ENCODE results near the gene ZC3H4. TPM values are rescaled to one million over a fixed set of nuclear protein-coding genes. Genes with fewer than 3 reads are reported as not detected.

ZC3H4 gene
- total RNA-seq, 1 experiment from 2014 or later: 51.9 TPM

- TF ChIP-seq CTCF (conservative IDR thresholded peaks at IDR 0.05) (no peak), EZH2 (IDR thresholded peaks at IDR 0.05; ENCODE audit: low read depth) (no peak)
- Histone ChIP-seq H3K36me3 (ENCODE audit: low read depth) (0 out of 2 replicates have a peak, but pooled peaks cover 5% of the 10 kb centered on the region), H3K9me2 (ENCODE audit: insufficient read depth) (no peaks in the 10 kb centered on the region), H3K27me3 (ENCODE audit: insufficient read depth, low read depth) (no peaks in the 10 kb centered on the region), H3K4me1 (replicated peaks; ENCODE audit: insufficient read depth) (peaks cover 46% of the 10 kb centered on the region), H2AFZ (no peak overlapping the region), H3K4me3 (peak overlapping the region; percentile 42; the same call in 1 of the 2 replicates), H3K4me2 (peak overlapping the region; percentile 79), H3K27ac (peak overlapping the region; percentile 31; the same call in 1 of the 2 replicates), H4K20me1 (ENCODE audit: insufficient read depth) (peaks cover 20% of the 10 kb centered on the region; the same call in 1 of the 2 replicates), H3K9me3 (ENCODE audit: insufficient read depth, low read depth) (no peaks in the 10 kb centered on the region), H3F3A (ENCODE audit: insufficient read depth, low read depth) (peaks cover 26% of the 10 kb centered on the region; the same call in 1 of the 2 replicates), H3K79me2 (ENCODE audit: low read depth) (peaks cover 94% of the 10 kb centered on the region)
- ChIA-PET POLR2A (ENCODE audit: unreplicated experiment) (no interaction called here), CTCF (no interaction called here)
- no TSS peak for BruUV-seq (replicated peaks)
- DNase-seq: no peak
- intact Hi-C loops (cut with micrococcal nuclease; ENCODE audit: unreplicated experiment): no loop called here
Observed at GRCh38 chr19:47135156-47135555, 21.6 kb upstream of the ZC3H4 start.

GRCh38 chr19:47134545-47134944, 21.0 kb upstream of the ZC3H4 start:
- intact Hi-C loops (cut with micrococcal nuclease; ENCODE audit: unreplicated experiment): no loop called here
- peaks cover 88% of the 10 kb centered on the region for H3K79me2 ChIP-seq (ENCODE audit: low read depth)
- BruUV-seq (replicated peaks): no TSS peak
- peaks cover 19% of the 10 kb centered on the region; the same call in 1 of the 2 replicates for H4K20me1 ChIP-seq (ENCODE audit: insufficient read depth)
- no peaks in the 10 kb centered on the region for H3K9me2 ChIP-seq (ENCODE audit: insufficient read depth)
- H3F3A ChIP-seq (ENCODE audit: insufficient read depth, low read depth): peaks cover 30% of the 10 kb centered on the region
- TF ChIP-seq EZH2 (IDR thresholded peaks at IDR 0.05; ENCODE audit: low read depth) (no peak), CTCF (conservative IDR thresholded peaks at IDR 0.05) (no peak)
- peak overlapping the region; percentile 31 for H3K27ac ChIP-seq
- H3K4me2 ChIP-seq: peak overlapping the region; percentile 79
- H3K36me3 ChIP-seq (ENCODE audit: low read depth): 0 out of 2 replicates have a peak, but pooled peaks cover 5% of the 10 kb centered on the region
- no peak overlapping the region for H2AFZ ChIP-seq
- POLR2A ChIA-PET (ENCODE audit: unreplicated experiment): no interaction called here
- no peaks in the 10 kb centered on the region for H3K9me3 ChIP-seq (ENCODE audit: insufficient read depth, low read depth)
- no peak for DNase-seq
- no peaks in the 10 kb centered on the region for H3K27me3 ChIP-seq (ENCODE audit: insufficient read depth, low read depth)
- CTCF ChIA-PET: no interaction called here
- H3K4me1 ChIP-seq (replicated peaks; ENCODE audit: insufficient read depth): peaks cover 44% of the 10 kb centered on the region
- peak overlapping the region; percentile 42; the same call in 1 of the 2 replicates for H3K4me3 ChIP-seq

- POLR2A ChIA-PET (ENCODE audit: unreplicated experiment): interaction anchor here (0.6 kb wide), 1 partner anchor 20 kb away, joined by 4 read pairs; the partner anchor contains the start of gene ZC3H4
- Histone ChIP-seq H4K20me1 (ENCODE audit: insufficient read depth) (peaks cover 11% of the 10 kb centered on the region; the same call in 1 of the 2 replicates), H3K27ac (no peak overlapping the region), H2AFZ (no peak overlapping the region), H3K36me3 (ENCODE audit: low read depth) (0 out of 2 replicates have a peak, but pooled peaks cover 5% of the 10 kb centered on the region), H3K4me1 (replicated peaks; ENCODE audit: insufficient read depth) (peaks cover 44% of the 10 kb centered on the region), H3K9me3 (ENCODE audit: insufficient read depth, low read depth) (no peaks in the 10 kb centered on the region), H3F3A (ENCODE audit: insufficient read depth, low read depth) (peaks cover 33% of the 10 kb centered on the region), H3K9me2 (ENCODE audit: insufficient read depth) (no peaks in the 10 kb centered on the region), H3K4me3 (peak overlapping the region; percentile 86; the same call in 1 of the 2 replicates), H3K27me3 (ENCODE audit: insufficient read depth, low read depth) (no peaks in the 10 kb centered on the region), H3K79me2 (ENCODE audit: low read depth) (peaks cover 73% of the 10 kb centered on the region), H3K4me2 (peak overlapping the region; percentile 79)
- DNase-seq: no peak
- TF ChIP-seq EZH2 (IDR thresholded peaks at IDR 0.05; ENCODE audit: low read depth) (no peak), CTCF (conservative IDR thresholded peaks at IDR 0.05) (no peak)
- CTCF ChIA-PET: interaction anchor here (0.5 kb wide), 1 partner anchor 74 kb away, joined by 4 read pairs; no protein-coding TSS in a partner anchor
- no TSS peak for BruUV-seq (replicated peaks)
- intact Hi-C loops (cut with micrococcal nuclease; ENCODE audit: unreplicated experiment): no loop called here
Observed at GRCh38 chr19:47133021-47133471, 19.5 kb upstream of the ZC3H4 start.

Data from PC-9 (cell line).